WTC11 (cell line): ENCODE measurements around the gene SLC26A11. TPM values are rescaled to one million over a fixed set of nuclear protein-coding genes. Genes with fewer than 3 reads are reported as not detected.

Experiments used
- ATAC-seq: fragments of 200-7000 bp; cut with Tn5 transposase; 2 replicates; pipeline ENCODE4 v1.10.0; 2021; ENCODE audit warnings: mild to moderate bottlenecking, moderate library complexity
- CTCF ChIA-PET: fragments of 300-600 bp; sonication (Branson Sonifier 250); formaldehyde crosslinking; loops from one replicate; lab custom pipeline; 2021; ENCODE audit warnings: antibody characterized with exemption; lab: Charles Lee
- POLR2A ChIA-PET: fragments of 350-600 bp; sonication (Branson Sonifier 250); formaldehyde crosslinking; loops from one replicate; lab custom pipeline; 2021; ENCODE audit warnings: antibody characterized with exemption; lab: Charles Lee
- DNase-seq: peaks from one replicate; pipeline ENCODE4 v3.0.0; 2021; ENCODE audit warnings: low spot score
- H3K27ac Mint-ChIP-seq: 2 replicates; pipeline ENCODE4 v1.8.0; 2021; ENCODE audit warnings: mixed read lengths
- H3K27me3 Mint-ChIP-seq: 2 replicates; pipeline ENCODE4 v1.8.0; 2021; ENCODE audit warnings: low read depth, mild to moderate bottlenecking, moderate library complexity, mixed read lengths
- H3K36me3 Mint-ChIP-seq: 2 replicates; pipeline ENCODE4 v1.8.0; 2021; ENCODE audit warnings: mixed read lengths
- H3K4me1 Mint-ChIP-seq: 2 replicates; pipeline ENCODE4 v1.8.0; 2022; ENCODE audit warnings: mixed read lengths
- H3K4me3 Mint-ChIP-seq: 2 replicates; pipeline ENCODE4 v1.8.0; 2021; ENCODE audit warnings: mild to moderate bottlenecking, moderate library complexity, mixed read lengths
- H3K9me3 Mint-ChIP-seq: 2 replicates; pipeline ENCODE4 v1.8.0; 2021; ENCODE audit warnings: mixed read lengths
- CREM ChIP-seq: sonication (generic); formaldehyde crosslinking; IDR thresholded peaks from 2 replicates; pipeline ENCODE4 v1.8.1; 2022; ENCODE audit warnings: mild to moderate bottlenecking, missing genetic modification reagents, moderate library complexity
- EMX1 ChIP-seq: fragments of 250-450 bp; sonication (Bioruptor Pico); IDR thresholded peaks from 2 replicates; pipeline ENCODE4 v1.8.0; 2021; ENCODE audit warnings: mild to moderate bottlenecking
- ESRRA ChIP-seq: sonication (generic); formaldehyde crosslinking; IDR thresholded peaks from 2 replicates; pipeline ENCODE4 v1.8.1; 2022; ENCODE audit warnings: mild to moderate bottlenecking, missing genetic modification reagents, borderline replicate concordance
- GTF2I ChIP-seq: fragments of 250-450 bp; sonication (Bioruptor Pico); conservative IDR thresholded peaks from 2 replicates; pipeline ENCODE4 v1.4.0; 2021; ENCODE audit warnings: mild to moderate bottlenecking
- HMGA2 ChIP-seq: fragments of 250-450 bp; sonication (Bioruptor Pico); IDR thresholded peaks from 2 replicates; pipeline ENCODE4 v1.4.0; 2021; ENCODE audit warnings: mild to moderate bottlenecking, moderate library complexity
- MYBL2 ChIP-seq: sonication (generic); formaldehyde crosslinking; IDR thresholded peaks from 2 replicates; pipeline ENCODE4 v1.8.1; 2023; ENCODE audit warnings: mild to moderate bottlenecking, moderate library complexity, missing genetic modification reagents
- NR1H2 ChIP-seq: sonication (generic); formaldehyde crosslinking; IDR thresholded peaks from 2 replicates; pipeline ENCODE4 v1.9.0; 2021; ENCODE audit warnings: mild to moderate bottlenecking, moderate library complexity, missing genetic modification reagents
- TP53 ChIP-seq: sonication (generic); formaldehyde crosslinking; IDR thresholded peaks from 2 replicates; pipeline ENCODE4 v1.8.1; 2023; ENCODE audit warnings: mild to moderate bottlenecking, missing genetic modification reagents
- ZNF232 ChIP-seq: sonication (generic); formaldehyde crosslinking; IDR thresholded peaks from 2 replicates; pipeline ENCODE4 v1.8.0; 2022; ENCODE audit warnings: mild to moderate bottlenecking, missing genetic modification reagents
- ZNF263 ChIP-seq: sonication (generic); formaldehyde crosslinking; IDR thresholded peaks from 2 replicates; pipeline ENCODE4 v1.8.1; 2022; ENCODE audit warnings: low read depth, mild to moderate bottlenecking, moderate library complexity, missing genetic modification reagents
- ZNF317 ChIP-seq: sonication (generic); formaldehyde crosslinking; IDR thresholded peaks from 2 replicates; pipeline ENCODE4 v1.8.1; 2023; ENCODE audit warnings: low read depth, mild to moderate bottlenecking, moderate library complexity, missing genetic modification reagents, borderline replicate concordance
- ZNF671 ChIP-seq: fragments of 250-450 bp; sonication (Bioruptor Pico); IDR thresholded peaks from 2 replicates; pipeline ENCODE4 v1.8.0; 2021; ENCODE audit warnings: mild to moderate bottlenecking
- total RNA-seq: library from RNA; stranded (reverse); gene quantifications from 3 replicates; pipeline ENCODE4 v1.2.3, GENCODE V29; 2021
- TF ChIP-seq, protein P1 (sequence below): sonication (generic); formaldehyde crosslinking; conservative IDR thresholded peaks from 2 replicates; pipeline ENCODE4 v1.8.1; 2023; ENCODE audit warnings: mild to moderate bottlenecking, low read depth, missing genetic modification reagents, moderate library complexity
- TF ChIP-seq, protein P2 (sequence below): fragments of 250-450 bp; sonication (Bioruptor Pico); IDR thresholded peaks from 2 replicates; pipeline ENCODE4 v1.9.0; 2021; ENCODE audit warnings: mild to moderate bottlenecking
- TF ChIP-seq, protein P3 (sequence below): sonication (generic); formaldehyde crosslinking; IDR thresholded peaks from 2 replicates; pipeline ENCODE4 v1.8.1; 2022; ENCODE audit warnings: low read depth, missing genetic modification reagents, borderline replicate concordance

Gene SLC26A11
- total RNA-seq, 1 experiment from 2014 or later, result 26.4 TPM

DNA sequence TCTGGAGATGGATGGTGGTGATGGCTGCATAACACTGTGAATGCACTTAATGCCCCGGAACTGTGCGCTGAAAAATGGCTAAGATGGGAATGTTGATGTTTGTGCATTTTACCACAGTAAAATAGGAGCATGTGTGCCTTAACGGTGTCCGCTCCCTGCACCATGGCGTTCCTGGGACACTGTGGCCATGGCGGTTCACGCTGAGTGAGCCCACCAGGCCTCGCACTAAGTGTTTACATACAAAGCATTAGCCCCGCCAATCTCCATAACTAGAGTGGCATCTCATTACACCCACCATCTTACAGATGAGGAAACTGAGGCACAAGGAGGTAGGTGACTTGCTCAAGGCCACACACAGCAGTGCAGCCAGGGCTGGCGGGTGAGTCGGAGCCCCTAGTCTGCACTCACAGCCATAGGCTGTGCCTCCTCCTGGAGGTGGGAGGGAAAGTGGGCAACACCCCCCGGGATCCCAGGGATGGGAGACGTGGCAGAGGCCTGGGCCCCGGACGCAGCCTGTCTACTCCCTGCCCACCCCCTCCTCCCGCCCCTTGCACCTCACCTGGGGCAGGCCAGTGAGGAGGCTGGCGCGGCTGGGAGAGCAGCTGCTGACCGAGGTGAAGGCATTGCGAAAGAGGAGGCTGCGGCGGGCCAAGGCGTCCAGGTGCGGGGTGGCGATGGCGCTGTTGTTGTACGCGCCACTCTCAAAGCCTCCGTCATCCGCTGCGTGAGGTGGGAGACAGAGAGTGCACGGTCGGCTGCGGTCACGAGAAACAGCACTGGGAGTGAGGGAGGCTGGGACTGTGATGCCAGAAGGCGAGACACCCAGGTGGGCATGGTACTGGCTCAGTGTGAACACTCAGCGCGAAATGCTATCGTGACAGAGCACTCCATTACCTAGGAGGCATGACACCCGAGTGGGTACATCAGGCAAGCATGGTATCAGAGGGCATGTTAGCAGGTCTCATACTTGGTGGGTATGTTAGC lies 3.5 kb upstream of the SLC26A11 start (continued):
- TF ChIP-seq, protein P1, sequence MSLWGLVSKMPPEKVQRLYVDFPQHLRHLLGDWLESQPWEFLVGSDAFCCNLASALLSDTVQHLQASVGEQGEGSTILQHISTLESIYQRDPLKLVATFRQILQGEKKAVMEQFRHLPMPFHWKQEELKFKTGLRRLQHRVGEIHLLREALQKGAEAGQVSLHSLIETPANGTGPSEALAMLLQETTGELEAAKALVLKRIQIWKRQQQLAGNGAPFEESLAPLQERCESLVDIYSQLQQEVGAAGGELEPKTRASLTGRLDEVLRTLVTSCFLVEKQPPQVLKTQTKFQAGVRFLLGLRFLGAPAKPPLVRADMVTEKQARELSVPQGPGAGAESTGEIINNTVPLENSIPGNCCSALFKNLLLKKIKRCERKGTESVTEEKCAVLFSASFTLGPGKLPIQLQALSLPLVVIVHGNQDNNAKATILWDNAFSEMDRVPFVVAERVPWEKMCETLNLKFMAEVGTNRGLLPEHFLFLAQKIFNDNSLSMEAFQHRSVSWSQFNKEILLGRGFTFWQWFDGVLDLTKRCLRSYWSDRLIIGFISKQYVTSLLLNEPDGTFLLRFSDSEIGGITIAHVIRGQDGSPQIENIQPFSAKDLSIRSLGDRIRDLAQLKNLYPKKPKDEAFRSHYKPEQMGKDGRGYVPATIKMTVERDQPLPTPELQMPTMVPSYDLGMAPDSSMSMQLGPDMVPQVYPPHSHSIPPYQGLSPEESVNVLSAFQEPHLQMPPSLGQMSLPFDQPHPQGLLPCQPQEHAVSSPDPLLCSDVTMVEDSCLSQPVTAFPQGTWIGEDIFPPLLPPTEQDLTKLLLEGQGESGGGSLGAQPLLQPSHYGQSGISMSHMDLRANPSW (CRISPR knock-in tag), result no peak
- no peak for TF ChIP-seq ZNF317 (CRISPR knock-in tag)
- TF ChIP-seq ZNF232 (CRISPR knock-in tag), result no peak
- TF ChIP-seq NR1H2 (CRISPR knock-in tag), result no peak
- TF ChIP-seq GTF2I (CRISPR knock-in tag), result no peak
- TF ChIP-seq MYBL2 (CRISPR knock-in tag), result no peak
- TF ChIP-seq, protein P2, sequence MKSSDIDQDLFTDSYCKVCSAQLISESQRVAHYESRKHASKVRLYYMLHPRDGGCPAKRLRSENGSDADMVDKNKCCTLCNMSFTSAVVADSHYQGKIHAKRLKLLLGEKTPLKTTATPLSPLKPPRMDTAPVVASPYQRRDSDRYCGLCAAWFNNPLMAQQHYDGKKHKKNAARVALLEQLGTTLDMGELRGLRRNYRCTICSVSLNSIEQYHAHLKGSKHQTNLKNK (CRISPR knock-in tag), result no peak
- no peak for TF ChIP-seq ZNF263
- no peak for TF ChIP-seq EMX1 (CRISPR knock-in tag)
- no peak for TF ChIP-seq HMGA2 (CRISPR knock-in tag)
- TF ChIP-seq TP53 (CRISPR knock-in tag), result no peak
- no peak for TF ChIP-seq CREM (CRISPR knock-in tag)
- TF ChIP-seq ESRRA (CRISPR knock-in tag), result no peak
- TF ChIP-seq, all 79 proteins: peak for 0

DNA sequence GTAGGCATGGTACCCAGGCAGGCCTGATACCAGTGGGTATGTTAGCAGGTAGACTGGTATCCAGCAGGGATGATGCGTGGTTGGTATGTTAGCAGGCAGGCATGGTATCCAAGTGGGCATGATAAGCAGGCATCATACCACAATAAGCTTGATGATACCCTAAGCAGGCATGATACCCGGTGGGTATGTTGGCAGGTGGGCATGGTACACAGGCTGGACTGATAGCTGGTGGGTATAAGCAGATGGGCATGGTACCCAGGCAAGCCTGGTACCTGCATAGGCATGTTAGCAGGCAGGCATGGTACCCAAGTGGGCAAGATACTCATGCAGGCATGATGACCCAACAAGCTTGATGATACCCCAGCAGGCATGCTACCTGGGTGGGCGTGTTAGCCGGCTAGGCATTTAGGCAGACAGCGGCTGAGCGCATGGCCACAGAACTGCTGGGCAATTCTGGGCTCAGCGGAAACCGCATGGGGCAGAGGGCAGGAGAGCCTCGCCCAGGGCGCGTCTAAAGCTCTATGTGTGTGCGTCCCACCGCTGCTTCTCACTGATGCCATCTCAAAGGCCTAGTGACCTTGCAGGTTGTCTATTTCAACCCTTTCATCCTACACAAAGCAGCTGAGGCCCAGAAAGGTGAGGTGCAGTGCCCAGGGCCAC lies 2.4 kb upstream of the SLC26A11 start:
- Mint-ChIP-seq H3K36me3 (peaks cover 7% of the 10 kb centered on the region), H3K27me3 (no peaks in the 10 kb centered on the region), H3K9me3 (no peaks in the 10 kb centered on the region), H3K27ac (no peak overlapping the region), H3K4me3 (no peak overlapping the region), H3K4me1 (peaks cover 5% of the 10 kb centered on the region)
- POLR2A ChIA-PET, result interaction anchor here (0.7 kb wide), 1 partner anchor 33 kb away, joined by 4 read pairs; no protein-coding TSS in a partner anchor
- TF ChIP-seq, protein P1 (CRISPR knock-in tag), result no peak
- TF ChIP-seq ZNF671 (CRISPR knock-in tag), result no peak
- TF ChIP-seq, protein P3, sequence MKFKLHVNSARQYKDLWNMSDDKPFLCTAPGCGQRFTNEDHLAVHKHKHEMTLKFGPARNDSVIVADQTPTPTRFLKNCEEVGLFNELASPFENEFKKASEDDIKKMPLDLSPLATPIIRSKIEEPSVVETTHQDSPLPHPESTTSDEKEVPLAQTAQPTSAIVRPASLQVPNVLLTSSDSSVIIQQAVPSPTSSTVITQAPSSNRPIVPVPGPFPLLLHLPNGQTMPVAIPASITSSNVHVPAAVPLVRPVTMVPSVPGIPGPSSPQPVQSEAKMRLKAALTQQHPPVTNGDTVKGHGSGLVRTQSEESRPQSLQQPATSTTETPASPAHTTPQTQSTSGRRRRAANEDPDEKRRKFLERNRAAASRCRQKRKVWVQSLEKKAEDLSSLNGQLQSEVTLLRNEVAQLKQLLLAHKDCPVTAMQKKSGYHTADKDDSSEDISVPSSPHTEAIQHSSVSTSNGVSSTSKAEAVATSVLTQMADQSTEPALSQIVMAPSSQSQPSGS, result no peak
- CTCF ChIA-PET, result no interaction called here
- DNase-seq, result no peak
- ATAC-seq, result no peak
